Type B pancreatic cell (in vitro differentiated cells): Measurements from ENCODE around the gene HOXA6. TPM values are rescaled to one million over a fixed set of nuclear protein-coding genes. Genes with fewer than 3 reads are reported as not detected.

ENCODE experiments used
- DNase-seq: peaks from one replicate; pipeline ENCODE4 v3.0.0; 2021; ENCODE audit warnings: mixed read lengths; ENCODE audit not compliant: unreplicated experiment; ENCODE audit errors: extremely low spot score
- H3K27ac Mint-ChIP-seq: 2 replicates; pipeline ENCODE4 v1.8.0; 2021; ENCODE audit warnings: mild to moderate bottlenecking, mixed read lengths
- H3K27me3 Mint-ChIP-seq: 2 replicates; pipeline ENCODE4 v1.8.0; 2021; ENCODE audit warnings: mixed read lengths
- H3K36me3 Mint-ChIP-seq: 2 replicates; pipeline ENCODE4 v1.8.0; 2021; ENCODE audit warnings: mixed read lengths
- H3K4me1 Mint-ChIP-seq: one replicate; pipeline ENCODE4 v1.8.0; 2021; ENCODE audit warnings: mixed read lengths; ENCODE audit not compliant: unreplicated experiment
- H3K4me3 Mint-ChIP-seq: 2 replicates; pipeline ENCODE4 v1.8.0; 2021; ENCODE audit warnings: mild to moderate bottlenecking, mixed read lengths
- H3K9me3 Mint-ChIP-seq: 2 replicates; pipeline ENCODE4 v1.8.0; 2021; ENCODE audit warnings: mixed read lengths
- CTCF ChIP-seq: fragments of 200-600 bp; sonication (generic); conservative IDR thresholded peaks from 2 replicates; pipeline ENCODE4 v1.5.0; 2021; ENCODE audit warnings: antibody characterized with exemption, mild to moderate bottlenecking
- total RNA-seq: library from RNA; stranded (reverse); gene quantifications from 2 replicates; pipeline ENCODE4 v1.2.1, GENCODE V29; 2021; ENCODE audit warnings: low replicate concordance

The HOXA6 gene
- total RNA-seq, 1 donor from 2014 or later: 10.9 TPM

DNA sequence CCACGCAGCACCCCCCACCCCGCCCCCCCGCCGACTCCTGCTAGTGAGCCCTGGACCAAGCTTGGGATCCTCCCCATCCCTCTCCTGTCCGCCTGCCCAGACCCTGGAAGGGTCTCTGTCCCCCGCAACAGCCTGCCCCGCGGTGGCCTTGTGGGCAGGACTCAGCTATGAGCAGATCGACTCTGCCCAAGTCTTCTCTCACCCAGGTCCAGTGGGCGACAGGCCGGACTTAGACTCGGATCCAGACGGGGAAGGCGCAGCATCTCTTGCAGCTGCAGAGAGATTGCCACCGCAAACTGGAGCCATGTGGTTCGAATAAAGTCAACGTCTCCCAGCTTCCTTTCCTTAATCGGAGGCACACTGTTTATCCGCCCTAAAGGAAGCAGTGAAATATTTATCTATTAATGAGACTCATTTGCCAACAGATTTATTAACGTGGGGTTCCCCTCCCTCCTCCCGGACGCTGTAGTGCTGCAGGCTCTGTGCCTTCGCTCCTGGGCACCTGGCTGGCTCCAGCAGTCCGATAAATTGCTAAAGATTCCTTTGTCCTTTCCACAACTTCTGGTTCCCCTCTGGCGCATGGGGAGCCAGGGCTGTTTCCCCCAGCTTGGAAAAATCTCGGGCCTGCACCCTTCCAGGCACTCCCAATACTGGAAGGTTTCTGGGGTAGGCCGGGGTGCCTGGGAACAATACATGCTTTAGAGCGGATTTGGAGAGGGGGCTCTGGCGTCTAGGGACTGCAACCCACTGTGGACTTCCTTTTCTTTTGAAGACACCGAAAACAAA lies 9.5 kb upstream of the HOXA6 start:
- DNase-seq: peak; percentile 70
- peaks cover 90% of the 10 kb centered on the region for H3K27me3 Mint-ChIP-seq
- peak overlapping the region; percentile 84 for H3K4me3 Mint-ChIP-seq
- peaks cover 13% of the 10 kb centered on the region for H3K36me3 Mint-ChIP-seq
- TF ChIP-seq CTCF: no peak
- H3K27ac Mint-ChIP-seq: peak overlapping the region; percentile 59
- peaks cover 13% of the 10 kb centered on the region for H3K4me1 Mint-ChIP-seq
- H3K9me3 Mint-ChIP-seq: peaks cover 5% of the 10 kb centered on the region

DNA sequence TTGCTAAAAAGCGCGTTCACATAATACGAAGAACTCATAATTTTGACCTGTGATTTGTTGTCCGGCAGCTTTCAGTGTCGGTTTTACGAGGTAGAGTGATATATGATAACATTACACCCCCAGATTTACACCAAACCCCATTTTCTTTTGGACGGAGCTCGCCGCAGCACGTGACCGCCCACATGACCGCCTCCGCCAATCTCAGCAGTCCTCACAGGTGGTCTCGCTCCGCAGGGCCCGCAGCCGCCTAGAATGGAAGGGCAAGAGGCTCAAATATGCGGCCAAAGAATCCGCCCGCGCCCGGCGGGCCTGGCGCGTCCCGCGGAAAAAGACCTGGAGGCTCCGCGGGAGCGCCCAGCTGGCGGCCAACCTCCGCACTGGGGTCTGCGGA lies 8.9 kb upstream of the HOXA6 start, which contains the start of gene HOXA7:
Gene HOXA7, minus strand, starts transcription at position 168 of the 391 bp plus-strand sequence. Its CDS starts 130 bp downstream, at position 38.
- Mint-ChIP-seq H3K27me3 (peaks cover 91% of the 10 kb centered on the region), H3K4me3 (peak within 1 kb of the TSS; percentile 94), H3K4me1 (peaks cover 16% of the 10 kb centered on the region), H3K36me3 (peaks cover 13% of the 10 kb centered on the region), H3K9me3 (peaks cover 5% of the 10 kb centered on the region), H3K27ac (peak within 1 kb of the TSS; percentile 72)
- TF ChIP-seq CTCF: no peak
- DNase-seq: peak; percentile 86

DNA sequence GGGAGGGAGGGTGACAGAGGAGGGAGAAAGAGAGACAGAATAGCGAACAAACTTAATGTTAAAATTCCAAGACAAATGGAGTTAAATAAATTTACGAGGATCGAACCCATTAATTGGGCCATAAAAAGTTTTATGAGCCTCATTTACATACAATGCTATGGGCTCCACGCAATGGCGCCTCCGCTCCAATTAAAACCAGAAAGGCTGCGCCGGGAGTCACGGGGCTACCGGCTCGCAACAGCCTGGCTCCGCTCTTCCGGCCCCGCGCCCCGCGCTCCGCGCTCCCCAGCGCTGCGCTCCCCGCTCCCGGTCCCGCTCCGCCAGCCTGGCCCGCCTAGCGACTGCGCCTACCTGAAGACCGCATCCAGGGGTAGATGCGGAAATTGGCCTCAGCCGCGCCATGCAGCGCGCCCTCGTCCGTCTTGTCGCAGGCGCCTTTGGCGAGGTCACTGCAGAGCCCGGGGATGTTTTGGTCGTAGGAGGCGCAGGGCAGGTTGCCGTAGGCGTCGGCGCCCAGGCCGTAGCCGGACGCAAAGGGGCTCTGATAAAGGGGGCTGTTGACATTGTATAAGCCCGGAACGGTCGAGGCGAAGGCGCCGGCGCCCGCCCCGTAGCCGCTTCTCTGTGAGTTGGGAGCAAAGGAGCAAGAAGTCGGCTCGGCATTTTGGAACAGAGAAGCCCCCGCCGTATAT lies 8.4 kb upstream of the HOXA6 start:
- H3K27me3 Mint-ChIP-seq: peaks cover 92% of the 10 kb centered on the region
- peaks cover 13% of the 10 kb centered on the region for H3K36me3 Mint-ChIP-seq
- peak overlapping the region; percentile 72 for H3K27ac Mint-ChIP-seq
- peaks cover 5% of the 10 kb centered on the region for H3K9me3 Mint-ChIP-seq
- no peak for TF ChIP-seq CTCF
- peaks cover 21% of the 10 kb centered on the region for H3K4me1 Mint-ChIP-seq
- H3K4me3 Mint-ChIP-seq: peak overlapping the region; percentile 94
- DNase-seq: peak; percentile 73

DNA sequence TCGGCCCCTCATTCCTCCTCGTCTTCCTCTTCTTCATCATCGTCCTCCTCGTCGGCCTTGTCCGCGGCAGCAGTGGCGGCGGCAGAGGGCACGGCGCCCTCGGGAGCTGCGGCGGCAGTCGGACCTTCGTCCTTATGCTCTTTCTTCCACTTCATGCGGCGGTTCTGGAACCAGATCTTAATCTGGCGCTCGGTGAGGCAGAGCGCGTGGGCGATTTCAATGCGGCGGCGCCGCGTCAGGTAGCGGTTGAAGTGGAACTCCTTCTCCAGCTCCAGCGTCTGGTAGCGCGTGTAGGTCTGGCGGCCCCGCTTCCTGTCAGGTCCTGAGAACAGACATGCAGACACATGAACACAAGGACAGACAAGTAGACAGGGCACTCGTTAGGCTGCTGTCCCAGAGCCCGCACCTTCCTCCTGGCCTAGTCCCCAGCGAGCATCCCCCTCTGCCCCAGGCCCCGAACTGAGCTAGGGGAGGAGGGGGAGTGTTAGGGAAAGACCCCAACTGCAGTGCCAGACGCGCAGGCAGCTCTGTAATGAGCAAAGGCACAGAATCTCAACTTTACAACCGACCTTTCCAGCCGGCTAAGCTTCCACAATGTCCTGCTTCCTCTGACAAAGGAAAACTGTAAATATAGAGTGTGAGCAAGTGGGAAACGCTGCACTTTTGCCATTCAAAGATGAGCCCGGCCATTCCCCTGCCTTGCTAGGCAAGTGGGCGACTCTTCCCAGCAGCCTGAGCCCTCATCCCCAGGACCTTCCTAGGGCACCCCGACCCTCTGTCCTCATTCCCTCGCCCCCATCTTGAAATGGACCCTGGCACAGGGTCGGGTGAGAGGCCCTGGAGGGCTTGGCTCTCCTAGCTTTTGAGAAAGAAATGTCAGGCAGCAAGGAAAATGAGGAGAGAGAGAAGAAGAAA lies 7.6 kb upstream of the HOXA6 start:
- Mint-ChIP-seq H3K4me3 (peak overlapping the region; percentile 94), H3K27ac (peak overlapping the region; percentile 72), H3K27me3 (peaks cover 96% of the 10 kb centered on the region), H3K36me3 (peaks cover 13% of the 10 kb centered on the region), H3K9me3 (peaks cover 5% of the 10 kb centered on the region), H3K4me1 (peaks cover 28% of the 10 kb centered on the region)
- DNase-seq: peak; percentile 70
- no peak for TF ChIP-seq CTCF

DNA sequence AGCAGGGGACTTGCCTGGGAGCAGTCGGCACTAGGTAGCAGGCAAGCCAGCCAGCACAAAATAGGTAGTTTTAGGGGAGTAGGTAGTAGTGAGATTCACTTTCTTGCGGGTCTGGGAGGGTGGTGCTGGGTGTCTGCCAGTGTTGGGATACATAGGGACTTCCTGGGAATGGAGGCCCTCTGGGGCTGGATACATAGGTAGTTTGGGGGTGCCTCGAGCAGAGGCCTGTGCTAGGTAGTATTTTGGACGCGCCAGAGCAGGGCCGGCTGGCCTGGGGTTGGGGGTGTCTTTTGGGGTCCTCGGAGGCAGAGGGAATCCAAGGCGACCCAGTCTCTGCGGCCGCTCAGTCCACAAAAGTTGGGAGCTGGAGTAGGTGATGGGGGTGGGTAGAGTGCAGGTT lies 6.8 kb upstream of the HOXA6 start:
- Mint-ChIP-seq H3K27me3 (peaks cover 92% of the 10 kb centered on the region), H3K36me3 (peaks cover 13% of the 10 kb centered on the region), H3K27ac (no peak overlapping the region), H3K4me3 (peak overlapping the region; percentile 94), H3K4me1 (peaks cover 28% of the 10 kb centered on the region), H3K9me3 (peaks cover 5% of the 10 kb centered on the region)
- no peak for TF ChIP-seq CTCF
- DNase-seq: peak; percentile 39
